ENCODE results near the gene GRIK4. TPM values are rescaled to one million over a fixed set of nuclear protein-coding genes. Genes with fewer than 3 reads are reported as not detected.

The GRIK4 gene
- total RNA-seq, 1 donor from 2014 or later = 4.3 TPM

GRCh38 chr11:120719348-120719747, 207.8 kb downstream of the GRIK4 start:
- Histone ChIP-seq H3K9me3 (no peaks in the 10 kb centered on the region), H3K27ac (no peak overlapping the region), H3K4me1 (no peaks in the 10 kb centered on the region), H3K4me3 (no peak overlapping the region), H3K36me3 (no peaks in the 10 kb centered on the region), H3K27me3 (no peaks in the 10 kb centered on the region)
- TF ChIP-seq, protein P1, sequence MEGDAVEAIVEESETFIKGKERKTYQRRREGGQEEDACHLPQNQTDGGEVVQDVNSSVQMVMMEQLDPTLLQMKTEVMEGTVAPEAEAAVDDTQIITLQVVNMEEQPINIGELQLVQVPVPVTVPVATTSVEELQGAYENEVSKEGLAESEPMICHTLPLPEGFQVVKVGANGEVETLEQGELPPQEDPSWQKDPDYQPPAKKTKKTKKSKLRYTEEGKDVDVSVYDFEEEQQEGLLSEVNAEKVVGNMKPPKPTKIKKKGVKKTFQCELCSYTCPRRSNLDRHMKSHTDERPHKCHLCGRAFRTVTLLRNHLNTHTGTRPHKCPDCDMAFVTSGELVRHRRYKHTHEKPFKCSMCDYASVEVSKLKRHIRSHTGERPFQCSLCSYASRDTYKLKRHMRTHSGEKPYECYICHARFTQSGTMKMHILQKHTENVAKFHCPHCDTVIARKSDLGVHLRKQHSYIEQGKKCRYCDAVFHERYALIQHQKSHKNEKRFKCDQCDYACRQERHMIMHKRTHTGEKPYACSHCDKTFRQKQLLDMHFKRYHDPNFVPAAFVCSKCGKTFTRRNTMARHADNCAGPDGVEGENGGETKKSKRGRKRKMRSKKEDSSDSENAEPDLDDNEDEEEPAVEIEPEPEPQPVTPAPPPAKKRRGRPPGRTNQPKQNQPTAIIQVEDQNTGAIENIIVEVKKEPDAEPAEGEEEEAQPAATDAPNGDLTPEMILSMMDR (IDR thresholded peaks at IDR 0.05) = no peak
- DNase-seq = no peak
- intact Hi-C loops (cut with DNase I) = no loop called here
- ATAC-seq = no peak

DNA sequence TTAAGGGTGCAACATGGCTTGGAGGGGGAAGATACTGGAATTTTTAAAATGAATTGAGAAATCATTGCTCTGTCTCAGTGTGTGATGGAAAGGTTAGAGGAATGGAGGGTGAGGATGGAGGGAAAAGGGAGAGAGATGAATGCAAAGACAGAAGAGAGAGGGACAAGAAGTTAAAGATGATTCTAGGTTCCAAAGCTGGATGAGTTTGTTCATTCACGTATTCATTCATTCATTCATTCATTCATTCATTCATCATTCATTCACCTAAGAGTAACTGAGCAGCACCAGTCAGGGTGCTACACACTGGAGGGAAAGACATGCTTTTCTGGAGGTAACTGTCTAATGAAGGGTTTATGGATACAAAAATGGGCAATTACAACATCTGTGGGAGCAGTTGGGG, 209.2 kb downstream of the GRIK4 start:
- DNase-seq = no peak
- TF ChIP-seq, protein P1 (IDR thresholded peaks at IDR 0.05) = no peak
- Histone ChIP-seq H3K36me3 (no peaks in the 10 kb centered on the region), H3K4me1 (no peaks in the 10 kb centered on the region), H3K9me3 (no peaks in the 10 kb centered on the region), H3K4me3 (no peak overlapping the region), H3K27ac (no peak overlapping the region), H3K27me3 (no peaks in the 10 kb centered on the region)
- intact Hi-C loops (cut with DNase I) = no loop called here
- ATAC-seq = no peak

DNA sequence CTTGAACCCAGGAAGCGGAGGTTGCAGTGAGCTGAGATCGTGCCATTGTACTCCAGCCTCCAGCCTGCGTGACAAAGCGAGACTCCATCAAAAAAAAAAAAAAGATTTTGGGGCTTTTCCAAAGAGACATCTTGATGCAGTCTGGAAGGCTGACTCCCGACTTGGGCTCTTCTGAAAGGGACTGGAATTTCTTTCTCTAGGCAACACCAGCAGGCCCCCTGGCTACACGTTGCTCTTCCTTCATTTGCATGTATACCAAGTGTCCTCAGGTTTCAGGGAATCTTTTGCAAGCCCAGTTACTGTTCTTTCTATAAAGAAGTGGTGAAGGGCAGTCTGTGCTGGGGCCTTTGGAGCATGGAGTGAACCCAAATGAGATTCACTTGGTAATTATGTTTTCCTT, 211.0 kb downstream of the GRIK4 start:
- TF ChIP-seq, protein P1 (IDR thresholded peaks at IDR 0.05) = no peak
- no peaks in the 10 kb centered on the region for H3K27me3 ChIP-seq
- H3K36me3 ChIP-seq = no peaks in the 10 kb centered on the region
- H3K4me3 ChIP-seq = no peak overlapping the region
- intact Hi-C loops (cut with DNase I) = no loop called here
- no peak overlapping the region for H3K27ac ChIP-seq
- H3K4me1 ChIP-seq = no peaks in the 10 kb centered on the region
- ATAC-seq = no peak
- peaks cover 3% of the 10 kb centered on the region for H3K9me3 ChIP-seq
- DNase-seq = no peak

DNA sequence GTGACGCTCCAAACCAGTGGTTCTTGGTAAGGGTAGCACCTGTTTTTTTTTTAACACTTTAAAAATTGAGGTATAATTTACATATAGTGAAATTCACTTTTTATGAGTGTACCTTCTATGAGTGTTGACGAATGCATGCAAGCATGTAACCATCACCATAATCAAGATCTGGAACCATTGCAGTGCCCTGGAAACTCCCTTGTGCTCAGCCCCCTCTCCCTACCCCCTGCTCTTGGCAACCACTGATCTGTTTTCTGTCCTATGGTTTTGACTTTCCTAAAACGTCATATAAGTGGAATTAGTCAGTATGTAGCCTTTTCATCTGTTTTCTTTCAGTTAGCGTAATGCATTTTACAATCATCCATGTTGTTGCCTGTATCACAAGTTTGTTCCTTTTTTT, 212.2 kb downstream of the GRIK4 start:
- DNase-seq (no peak), ATAC-seq (no peak)
- TF ChIP-seq, protein P1 (IDR thresholded peaks at IDR 0.05) = no peak
- Histone ChIP-seq H3K4me3 (no peak overlapping the region), H3K36me3 (no peaks in the 10 kb centered on the region), H3K27ac (no peak overlapping the region), H3K9me3 (peaks cover 14% of the 10 kb centered on the region), H3K4me1 (no peaks in the 10 kb centered on the region), H3K27me3 (no peaks in the 10 kb centered on the region)
- intact Hi-C loops (cut with DNase I) = no loop called here

GRCh38 chr11:120727752-120728151, 216.2 kb downstream of the GRIK4 start:
- H3K9me3 ChIP-seq = peaks cover 17% of the 10 kb centered on the region
- H3K4me1 ChIP-seq = no peaks in the 10 kb centered on the region
- ATAC-seq (no peak), DNase-seq (no peak)
- no peak overlapping the region for H3K27ac ChIP-seq
- TF ChIP-seq, protein P1 (IDR thresholded peaks at IDR 0.05) = no peak
- H3K27me3 ChIP-seq = no peaks in the 10 kb centered on the region
- intact Hi-C loops (cut with DNase I) = no loop called here
- no peak overlapping the region for H3K4me3 ChIP-seq
- no peaks in the 10 kb centered on the region for H3K36me3 ChIP-seq

DNA sequence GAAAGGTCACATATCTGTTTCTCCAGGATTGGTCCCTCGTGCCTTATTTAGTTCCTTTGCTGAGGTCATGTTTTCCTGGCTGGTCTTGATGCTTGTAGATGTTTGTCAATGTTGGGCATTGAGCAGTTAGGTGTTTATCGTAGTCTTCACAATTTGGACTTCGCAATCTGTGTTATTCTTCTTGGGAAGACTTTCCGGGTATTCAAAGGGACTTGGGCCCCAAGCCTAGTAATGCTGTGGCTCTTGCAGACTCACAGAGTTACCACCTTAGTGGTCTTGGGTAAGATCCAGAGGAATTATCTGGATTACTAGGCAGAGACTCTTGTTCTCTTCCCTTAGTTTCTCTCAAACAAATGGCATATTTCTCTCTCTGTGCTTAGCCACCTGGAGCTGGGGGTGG, 223.5 kb downstream of the GRIK4 start:
- ATAC-seq (no peak), DNase-seq (no peak)
- intact Hi-C loops (cut with DNase I) = no loop called here
- Histone ChIP-seq H3K36me3 (no peaks in the 10 kb centered on the region), H3K4me3 (no peak overlapping the region), H3K27ac (no peak overlapping the region), H3K27me3 (no peaks in the 10 kb centered on the region), H3K9me3 (no peaks in the 10 kb centered on the region), H3K4me1 (no peaks in the 10 kb centered on the region)
- TF ChIP-seq, protein P1 (IDR thresholded peaks at IDR 0.05) = no peak

Measured in upper lobe of right lung (tissue), 1 donor.